Sigmoid colon (tissue), 7 donors: ENCODE results near the gene SEMG2. TPM values are rescaled to one million over a fixed set of nuclear protein-coding genes. Genes with fewer than 3 reads are reported as not detected.

Source experiments
- DNase-seq: peaks from one replicate; pipeline ENCODE4 v3.0.0-alpha.2; 2019
- H3K27ac ChIP-seq, 4 donors: fragments of 200-600 bp; sonication (generic); one replicate each; pipeline ENCODE4 v1.5.1; 2016 to 2019; ENCODE audit warnings: mild to moderate bottlenecking in 1 of 4
- H3K27me3 ChIP-seq, 3 donors: fragments of 200-600 bp; sonication (generic); one replicate each; pipeline ENCODE4 v1.5.1; 2019; ENCODE audit warnings: mild to moderate bottlenecking in 1 of 3
- H3K36me3 ChIP-seq, 4 donors: fragments of 200-600 bp; sonication (generic); one replicate each; pipeline ENCODE4 v1.5.1; 2016 to 2019
- H3K4me1 ChIP-seq, 4 donors: fragments of 200-600 bp; sonication (generic); one replicate each; pipeline ENCODE4 v1.5.1; 2017 to 2019
- H3K4me3 ChIP-seq, 4 donors: fragments of 200-600 bp; sonication (generic); one replicate each; pipeline ENCODE4 v1.5.1; 2017 to 2019; ENCODE audit warnings: mild to moderate bottlenecking in 2 of 4, moderate library complexity in 1 of 4
- H3K9me3 ChIP-seq, 4 donors: fragments of 200-600 bp in 3 of 4; sonication (generic) in 3 of 4; one replicate each; pipeline versions ENCODE4 v1.5.1 to v1.6.1; 2013 to 2019
- CTCF ChIP-seq, 4 experiments: fragments of 450-650 bp in 3 of 4; fragments of 200-600 bp in 1 of 4; IDR thresholded peaks; one replicate each; pipeline ENCODE4 v1.5.1; 2016 to 2019; ENCODE audit warnings: antibody characterized with exemption in 4 of 4, mild to moderate bottlenecking in 3 of 4, moderate library complexity in 2 of 4
- EP300 ChIP-seq, 4 donors: sonication (generic); formaldehyde crosslinking; IDR thresholded peaks; one replicate each; pipeline ENCODE4 v1.6.1; 2017; ENCODE audit warnings: antibody characterized with exemption in 4 of 4
- POLR2A ChIP-seq, 2 donors: fragments of 450-650 bp; IDR thresholded peaks; one replicate each; pipeline ENCODE4 v1.6.1; 2016; ENCODE audit warnings: antibody characterized with exemption in 2 of 2, mild to moderate bottlenecking in 2 of 2, moderate library complexity in 2 of 2
- POLR2AphosphoS5 ChIP-seq, 4 donors: sonication (generic); formaldehyde crosslinking; IDR thresholded peaks; one replicate each; pipeline ENCODE4 v1.6.1; 2017; ENCODE audit warnings: antibody characterized with exemption in 4 of 4
- WGBS, 2 donors: extraction: QIAGEN DNeasy Blood & Tissue Kit; methylation state at CpG; one replicate each; pipeline ENCODE4 v1.1.7; 2013; 5-methylcytosine and 5-hydroxymethylcytosine counted together
- intact Hi-C: fragments of 100-400 bp; cut with DNase I; formaldehyde crosslinking; loops from one replicate; pipeline ENCODE4 v1.15.1; 2023
- polyA plus RNA-seq, 3 donors: library from polyadenylated mRNA; stranded (reverse); fragments of 200-250 nt; gene quantifications; one replicate each; pipeline ENCODE4 v1.2.3, GENCODE V29; 2013
- total RNA-seq, 4 donors: library from RNA; depleted of rRNA; stranded (reverse); fragments of >200 nt; gene quantifications; one replicate each; pipeline ENCODE4 v1.1.0, GENCODE V29; 2016
- donor health status: healthy with polysubstance abuse.
- donor health status: Bipolar disorder and iron deficiency.
- donor health status: healthy.

Gene SEMG2
- total and polyA plus RNA-seq, 7 donors: not detected

- Histone ChIP-seq H3K4me1 (no peaks in the 10 kb centered on the region), H3K4me3 (no peak overlapping the region), H3K27me3 (peaks cover 0 to 4% (median 0%) of the 10 kb centered on the region in 3 donors), H3K36me3 (no peaks in the 10 kb centered on the region), H3K9me3 (no peaks in the 10 kb centered on the region), H3K27ac (no peak overlapping the region)
- no peak for TF ChIP-seq CTCF (IDR thresholded peaks at IDR 0.05)
- no peak for TF ChIP-seq POLR2AphosphoS5 (IDR thresholded peaks at IDR 0.05)
- intact Hi-C loops: no loop called here
- DNase-seq: no peak
These were observed 9.4 kb upstream of the SEMG2 start for GRCh38 chr20:45211569-45212474.

GRCh38 chr20:45212836-45213235, 8.3 kb upstream of the SEMG2 start:
- no peak for DNase-seq
- intact Hi-C loops: no loop called here
- 91 to 92% methylated on average over 3 of the region's 3 CpGs for WGBS, 2 donors
- no peak overlapping the region for H3K27ac ChIP-seq
- H3K27me3 ChIP-seq: peaks cover 0 to 4% (median 0%) of the 10 kb centered on the region in 3 donors
- no peaks in the 10 kb centered on the region for H3K9me3 ChIP-seq
- no peak for TF ChIP-seq CTCF (IDR thresholded peaks at IDR 0.05)
- no peak for TF ChIP-seq POLR2A (IDR thresholded peaks at IDR 0.05)
- TF ChIP-seq EP300 (IDR thresholded peaks at IDR 0.05): no peak
- TF ChIP-seq POLR2AphosphoS5 (IDR thresholded peaks at IDR 0.05): no peak
- H3K4me1 ChIP-seq: no peaks in the 10 kb centered on the region
- no peak overlapping the region for H3K4me3 ChIP-seq
- no peaks in the 10 kb centered on the region for H3K36me3 ChIP-seq

- no peaks in the 10 kb centered on the region for H3K9me3 ChIP-seq
- H3K27ac ChIP-seq: no peak overlapping the region
- WGBS, 2 donors: 73 to 79% methylated on average over 4 of the region's 4 CpGs
- no peak for DNase-seq
- H3K27me3 ChIP-seq: peaks cover 0 to 4% (median 0%) of the 10 kb centered on the region in 3 donors
- H3K4me1 ChIP-seq: no peaks in the 10 kb centered on the region
- intact Hi-C loops: no loop called here
- TF ChIP-seq POLR2AphosphoS5 (IDR thresholded peaks at IDR 0.05): no peak
- no peak for TF ChIP-seq POLR2A (IDR thresholded peaks at IDR 0.05)
- TF ChIP-seq CTCF (IDR thresholded peaks at IDR 0.05): no peak
- no peak for TF ChIP-seq EP300 (IDR thresholded peaks at IDR 0.05)
- H3K36me3 ChIP-seq: no peaks in the 10 kb centered on the region
- H3K4me3 ChIP-seq: no peak overlapping the region
These were observed 3.0 kb upstream of the SEMG2 start for GRCh38 chr20:45218124-45218523.

- no peak overlapping the region for H3K27ac ChIP-seq
- no peaks in the 10 kb centered on the region for H3K9me3 ChIP-seq
- peaks cover 0 to 4% (median 0%) of the 10 kb centered on the region in 3 donors for H3K27me3 ChIP-seq
- WGBS, 2 donors: 92 to 98% methylated on average over 2 of the region's 2 CpGs
- H3K4me3 ChIP-seq: no peak overlapping the region
- DNase-seq: no peak
- intact Hi-C loops: no loop called here
- no peaks in the 10 kb centered on the region for H3K4me1 ChIP-seq
- no peaks in the 10 kb centered on the region for H3K36me3 ChIP-seq
- no peak for TF ChIP-seq EP300 (IDR thresholded peaks at IDR 0.05)
- TF ChIP-seq POLR2AphosphoS5 (IDR thresholded peaks at IDR 0.05): no peak
- TF ChIP-seq CTCF (IDR thresholded peaks at IDR 0.05): no peak
- TF ChIP-seq POLR2A (IDR thresholded peaks at IDR 0.05): no peak
These were observed 2.5 kb upstream of the SEMG2 start for GRCh38 chr20:45218636-45219035.
